Suprapubic skin (tissue), 4 donors: ENCODE results near the gene SESN1. TPM values are rescaled to one million over a fixed set of nuclear protein-coding genes. Genes with fewer than 3 reads are reported as not detected.
A peak's percentile ranks its signal among the peaks of the same experiment; 100 is the strongest.

Experiments
- DNase-seq, 2 donors: peaks; one replicate each; pipeline ENCODE4 v3.0.0-alpha.2; 2019; ENCODE audit warnings: low spot score in 2 of 2
- H3K27ac ChIP-seq: fragments of 200-600 bp; sonication (generic); one replicate; pipeline ENCODE4 v1.5.1; 2019
- H3K27me3 ChIP-seq: fragments of 200-600 bp; sonication (generic); one replicate; pipeline ENCODE4 v1.5.1; 2019
- H3K36me3 ChIP-seq: fragments of 200-600 bp; sonication (generic); one replicate; pipeline ENCODE4 v1.5.1; 2019
- H3K4me1 ChIP-seq: fragments of 200-600 bp; sonication (generic); one replicate; pipeline ENCODE4 v1.5.1; 2019
- H3K4me3 ChIP-seq: fragments of 200-600 bp; sonication (generic); one replicate; pipeline ENCODE4 v1.5.1; 2019; ENCODE audit warnings: mild to moderate bottlenecking
- H3K9me3 ChIP-seq: fragments of 200-600 bp; sonication (generic); one replicate; pipeline ENCODE4 v1.5.1; 2019
- EP300 ChIP-seq: sonication (generic); formaldehyde crosslinking; IDR thresholded peaks from one replicate; pipeline ENCODE4 v1.6.1; 2017; ENCODE audit warnings: antibody characterized with exemption
- POLR2A ChIP-seq, 2 donors: fragments of 450-650 bp; IDR thresholded peaks; one replicate each; pipeline ENCODE4 v1.6.1; 2017; ENCODE audit warnings: antibody characterized with exemption in 2 of 2, mild to moderate bottlenecking in 2 of 2, moderate library complexity in 2 of 2
- POLR2AphosphoS5 ChIP-seq, 3 donors: sonication (generic); formaldehyde crosslinking; IDR thresholded peaks; one replicate each; pipeline ENCODE4 v1.6.1; 2017; ENCODE audit warnings: antibody characterized with exemption in 3 of 3
- WGBS: methylation state at CpG from one replicate; pipeline ENCODE4 v1.1.5; 2018; 5-methylcytosine and 5-hydroxymethylcytosine counted together
- total RNA-seq, 4 donors: library from RNA; depleted of rRNA; stranded (reverse); fragments of >200 nt; gene quantifications; one replicate each; pipeline ENCODE4 v1.1.0, GENCODE V29; 2016
- TF ChIP-seq, protein P1 (sequence below), 2 donors: fragments of 200-600 bp in 1 of 2; fragments of 450-650 bp in 1 of 2; sonication (generic) in 1 of 2; IDR thresholded peaks; one replicate each; pipeline ENCODE4 v1.5.1; 2016 to 2019; ENCODE audit warnings: antibody characterized with exemption in 2 of 2, mild to moderate bottlenecking in 1 of 2, moderate library complexity in 1 of 2

Gene SESN1
- total RNA-seq, 4 donors from 2014 or later: 70.7 to 207 (median 86.7) TPM

DNA sequence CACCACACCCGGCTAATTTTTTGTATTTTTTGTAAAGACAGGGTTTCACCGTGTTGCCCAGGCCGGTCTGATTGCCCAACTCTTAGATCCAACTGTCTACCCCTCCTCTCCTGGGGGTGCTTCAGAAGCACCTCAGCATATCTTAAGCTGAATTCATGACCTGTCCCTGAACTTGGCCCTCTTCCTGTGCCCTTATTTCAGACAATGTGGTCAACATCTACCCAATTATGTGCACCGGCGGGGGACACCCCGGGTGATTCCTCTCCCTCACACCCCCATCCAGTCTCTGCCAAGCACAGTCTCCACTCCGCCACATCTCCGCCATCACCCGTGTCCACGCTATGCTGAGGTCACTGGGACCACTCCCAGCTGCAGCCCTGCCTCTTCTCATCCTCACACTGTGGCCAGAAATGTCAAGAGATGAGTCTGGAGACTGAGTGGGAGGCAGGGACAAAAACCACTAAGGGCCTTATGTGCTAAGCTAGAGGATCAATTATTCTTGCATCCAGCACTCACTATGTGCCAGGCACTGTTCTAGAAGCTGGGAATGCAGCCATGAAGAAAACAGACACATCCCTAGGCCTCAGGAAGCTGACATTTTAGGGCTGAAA, 134.6 kb downstream of the SESN1 start:
- peaks cover 4% of the 10 kb centered on the region for H3K4me1 ChIP-seq
- 92% methylated on average over 10 of the region's 10 CpGs for WGBS
- no peak overlapping the region for H3K4me3 ChIP-seq
- no peaks in the 10 kb centered on the region for H3K36me3 ChIP-seq
- no peaks in the 10 kb centered on the region for H3K27me3 ChIP-seq
- TF ChIP-seq POLR2AphosphoS5 (IDR thresholded peaks at IDR 0.05) (no peak), EP300 (no peak), POLR2A (IDR thresholded peaks at IDR 0.05) (no peak)
- TF ChIP-seq, protein P1, sequence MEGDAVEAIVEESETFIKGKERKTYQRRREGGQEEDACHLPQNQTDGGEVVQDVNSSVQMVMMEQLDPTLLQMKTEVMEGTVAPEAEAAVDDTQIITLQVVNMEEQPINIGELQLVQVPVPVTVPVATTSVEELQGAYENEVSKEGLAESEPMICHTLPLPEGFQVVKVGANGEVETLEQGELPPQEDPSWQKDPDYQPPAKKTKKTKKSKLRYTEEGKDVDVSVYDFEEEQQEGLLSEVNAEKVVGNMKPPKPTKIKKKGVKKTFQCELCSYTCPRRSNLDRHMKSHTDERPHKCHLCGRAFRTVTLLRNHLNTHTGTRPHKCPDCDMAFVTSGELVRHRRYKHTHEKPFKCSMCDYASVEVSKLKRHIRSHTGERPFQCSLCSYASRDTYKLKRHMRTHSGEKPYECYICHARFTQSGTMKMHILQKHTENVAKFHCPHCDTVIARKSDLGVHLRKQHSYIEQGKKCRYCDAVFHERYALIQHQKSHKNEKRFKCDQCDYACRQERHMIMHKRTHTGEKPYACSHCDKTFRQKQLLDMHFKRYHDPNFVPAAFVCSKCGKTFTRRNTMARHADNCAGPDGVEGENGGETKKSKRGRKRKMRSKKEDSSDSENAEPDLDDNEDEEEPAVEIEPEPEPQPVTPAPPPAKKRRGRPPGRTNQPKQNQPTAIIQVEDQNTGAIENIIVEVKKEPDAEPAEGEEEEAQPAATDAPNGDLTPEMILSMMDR (IDR thresholded peaks at IDR 0.05): no peak
- DNase-seq: no peak
- H3K27ac ChIP-seq: peak overlapping the region; percentile 57
- no peaks in the 10 kb centered on the region for H3K9me3 ChIP-seq

DNA sequence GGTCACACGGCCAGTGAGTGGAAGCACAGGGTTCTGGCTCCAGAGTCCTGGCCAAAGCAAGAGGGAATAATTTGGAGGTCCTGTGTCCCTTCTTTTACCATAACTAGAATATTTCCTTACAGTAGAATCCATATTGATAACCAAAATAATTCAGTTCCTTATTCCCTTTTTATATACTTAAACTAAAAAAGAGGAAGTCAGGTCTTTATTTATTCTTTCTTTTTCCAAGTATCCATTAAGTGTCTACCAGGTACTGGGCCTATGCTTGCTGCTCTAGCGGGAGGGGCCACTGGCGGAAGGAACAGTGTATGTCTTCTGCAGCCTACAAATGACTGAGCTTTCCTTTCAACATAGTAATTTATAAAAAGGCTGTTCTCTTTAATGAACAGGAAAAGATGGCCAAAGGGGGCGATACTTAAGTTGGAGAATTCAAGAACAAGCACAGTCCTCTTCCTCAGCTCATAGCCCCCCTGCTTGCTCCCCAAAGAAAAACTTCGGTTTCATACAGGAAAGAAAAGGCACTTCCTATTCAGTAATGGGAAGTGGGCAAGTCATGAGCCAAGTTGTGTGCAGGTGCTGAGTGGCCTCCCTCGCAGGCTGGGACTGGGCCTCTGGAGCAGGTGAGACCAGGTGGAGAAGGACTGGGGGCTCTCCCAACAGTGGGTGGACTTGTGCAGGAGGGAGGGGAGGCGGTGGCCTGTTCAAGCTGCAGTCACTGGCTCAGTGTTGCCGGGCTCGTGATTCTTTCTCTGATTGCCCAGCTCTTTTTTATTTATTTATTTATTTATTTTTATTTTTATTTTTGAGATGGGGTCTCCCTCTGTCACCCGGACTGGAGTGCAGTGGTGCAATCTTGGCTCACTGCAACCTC, 135.5 kb downstream of the SESN1 start:
- Histone ChIP-seq H3K36me3 (no peaks in the 10 kb centered on the region), H3K27ac (peak overlapping the region; percentile 57), H3K4me1 (peaks cover 4% of the 10 kb centered on the region), H3K9me3 (no peaks in the 10 kb centered on the region), H3K27me3 (no peaks in the 10 kb centered on the region), H3K4me3 (no peak overlapping the region)
- WGBS: 89% methylated on average over 10 of the region's 10 CpGs
- TF ChIP-seq, protein P1 (IDR thresholded peaks at IDR 0.05): no peak
- no peak for TF ChIP-seq EP300
- TF ChIP-seq POLR2AphosphoS5 (IDR thresholded peaks at IDR 0.05): no peak
- TF ChIP-seq POLR2A (IDR thresholded peaks at IDR 0.05): no peak
- DNase-seq: no peak

GRCh38 chr6:108957221-108957620, 137.4 kb downstream of the SESN1 start:
- H3K4me3 ChIP-seq: no peak overlapping the region
- H3K27me3 ChIP-seq: no peaks in the 10 kb centered on the region
- H3K4me1 ChIP-seq: peaks cover 18% of the 10 kb centered on the region
- H3K9me3 ChIP-seq: no peaks in the 10 kb centered on the region
- H3K27ac ChIP-seq: no peak overlapping the region
- 96% methylated on average over 4 of the region's 4 CpGs for WGBS
- TF ChIP-seq, protein P1 (IDR thresholded peaks at IDR 0.05): no peak
- TF ChIP-seq POLR2A (IDR thresholded peaks at IDR 0.05) (no peak), POLR2AphosphoS5 (IDR thresholded peaks at IDR 0.05) (no peak), EP300 (no peak)
- no peak for DNase-seq
- no peaks in the 10 kb centered on the region for H3K36me3 ChIP-seq

- no peaks in the 10 kb centered on the region for H3K27me3 ChIP-seq
- no peaks in the 10 kb centered on the region for H3K9me3 ChIP-seq
- WGBS: 90% methylated on average over 15 of the region's 15 CpGs
- DNase-seq: no peak
- TF ChIP-seq POLR2A (IDR thresholded peaks at IDR 0.05): no peak
- H3K4me3 ChIP-seq: no peak overlapping the region
- no peak overlapping the region for H3K27ac ChIP-seq
- peaks cover 31% of the 10 kb centered on the region for H3K4me1 ChIP-seq
- H3K36me3 ChIP-seq: no peaks in the 10 kb centered on the region
Observed at GRCh38 chr6:108955329-108955949, 139.2 kb downstream of the SESN1 start.

DNA sequence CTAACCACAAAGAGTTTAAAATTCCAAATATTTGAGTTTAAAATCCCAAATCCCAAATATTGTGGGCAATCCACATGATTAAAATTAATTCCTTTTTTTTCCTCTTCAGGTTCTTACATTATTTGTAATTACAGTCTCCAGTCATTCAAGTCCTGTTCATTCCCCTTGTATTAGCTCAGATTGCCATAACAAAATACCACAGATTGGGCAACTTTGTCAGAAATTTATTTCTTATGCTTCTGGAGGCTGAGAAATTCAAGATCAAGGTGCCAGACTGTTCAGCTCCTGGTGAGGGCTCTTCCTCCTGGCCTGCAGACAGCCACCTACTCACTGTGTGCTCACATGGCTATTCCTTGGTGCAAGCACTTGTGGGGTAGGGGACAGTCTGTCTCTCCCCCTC, 141.0 kb downstream of the SESN1 start:
- TF ChIP-seq, protein P1 (IDR thresholded peaks at IDR 0.05): no peak
- TF ChIP-seq EP300: no peak
- no peak for TF ChIP-seq POLR2AphosphoS5 (IDR thresholded peaks at IDR 0.05)
- TF ChIP-seq POLR2A (IDR thresholded peaks at IDR 0.05): no peak
- Histone ChIP-seq H3K9me3 (no peaks in the 10 kb centered on the region), H3K27ac (no peak overlapping the region), H3K27me3 (no peaks in the 10 kb centered on the region), H3K4me3 (no peak overlapping the region), H3K4me1 (peaks cover 37% of the 10 kb centered on the region), H3K36me3 (no peaks in the 10 kb centered on the region)
- no peak for DNase-seq
